HG02852 (cell line): Measurements from ENCODE around the gene ANKRD65.
"Not testable (repeated sequence)": the region's sequence is repeated elsewhere in the genome, so short reads cannot be mapped to it uniquely, and the experiment has no call there.

Experiments used
- ATAC-seq: cut with Tn5 transposase; IDR thresholded peaks from one replicate; pipeline ENCODE4 v1.9.1; 2021; ENCODE audit warnings: mild to moderate bottlenecking, moderate library complexity; ENCODE audit not compliant: unreplicated experiment

The ANKRD65 gene

GRCh38 chr1:1421147-1421906 lies at the start of gene ANKRD65:
Gene ANKRD65 (minus strand): TSS chr1:1421276. CDS start chr1:1421005, 271 bp downstream.
- no peak for ATAC-seq

- not testable (repeated sequence) for ATAC-seq
Observed at GRCh38 chr1:1468196-1468985, 47.3 kb upstream of the ANKRD65 start.

- no peak for ATAC-seq
Observed at GRCh38 chr1:1463312-1463711, 42.2 kb upstream of the ANKRD65 start.

- ATAC-seq, result no peak
Observed at GRCh38 chr1:1462318-1462966, 41.4 kb upstream of the ANKRD65 start.

GRCh38 chr1:1461721-1462317 lies 40.7 kb upstream of the ANKRD65 start:
- no peak for ATAC-seq

GRCh38 chr1:1460540-1461130 lies 39.6 kb upstream of the ANKRD65 start:
- no peak for ATAC-seq

- not testable (repeated sequence) for ATAC-seq
Observed at GRCh38 chr1:1459711-1460110, 38.6 kb upstream of the ANKRD65 start.

GRCh38 chr1:1459156-1459555 lies 38.1 kb upstream of the ANKRD65 start:
- ATAC-seq, result not testable (repeated sequence)

GRCh38 chr1:1456683-1457255 lies 35.7 kb upstream of the ANKRD65 start:
- ATAC-seq, result not testable (repeated sequence)

- ATAC-seq, result not testable (repeated sequence)
Observed at GRCh38 chr1:1455934-1456333, 34.9 kb upstream of the ANKRD65 start.

- ATAC-seq, result no peak
Observed at GRCh38 chr1:1455366-1455884, 34.3 kb upstream of the ANKRD65 start.

- not testable (repeated sequence) for ATAC-seq
Observed at GRCh38 chr1:1454286-1455056, 33.4 kb upstream of the ANKRD65 start.

GRCh38 chr1:1452882-1453281 lies 31.8 kb upstream of the ANKRD65 start:
- no peak for ATAC-seq

GRCh38 chr1:1452365-1452739 lies 31.3 kb upstream of the ANKRD65 start:
- not testable (repeated sequence) for ATAC-seq

GRCh38 chr1:1451696-1452364 lies 30.8 kb upstream of the ANKRD65 start:
- no peak for ATAC-seq

- ATAC-seq, result not testable (repeated sequence)
Observed at GRCh38 chr1:1450616-1451015, 29.5 kb upstream of the ANKRD65 start.

- ATAC-seq, result no peak
Observed at GRCh38 chr1:1449099-1449739, 28.1 kb upstream of the ANKRD65 start, which contains the start of gene ATAD3C. Gene ATAD3C (plus strand): TSS chr1:1449689. CDS start chr1:1450684, 995 bp downstream.

- not testable (repeated sequence) for ATAC-seq
Observed at GRCh38 chr1:1446631-1447030, 25.6 kb upstream of the ANKRD65 start.
